Stimulated activated CD4-positive, alpha-beta T cell treated with anti-CD3 and anti-CD28 coated beads, Interleukin-1b, Interleukin-23, amount 100 ng/mL, for 24 hours (primary cell): Measurements from ENCODE around the gene MNAT1.
"Not testable (repeated sequence)": the region's sequence is repeated elsewhere in the genome, so short reads cannot be mapped to it uniquely, and the experiment has no call there.

Source experiments
- DNase-seq, 4 experiments: peaks; one replicate each; pipeline ENCODE4 v3.0.0-alpha.2; 2020; ENCODE audit warnings: low read depth in 4 of 4, low spot score in 1 of 4

MNAT1 gene

DNA sequence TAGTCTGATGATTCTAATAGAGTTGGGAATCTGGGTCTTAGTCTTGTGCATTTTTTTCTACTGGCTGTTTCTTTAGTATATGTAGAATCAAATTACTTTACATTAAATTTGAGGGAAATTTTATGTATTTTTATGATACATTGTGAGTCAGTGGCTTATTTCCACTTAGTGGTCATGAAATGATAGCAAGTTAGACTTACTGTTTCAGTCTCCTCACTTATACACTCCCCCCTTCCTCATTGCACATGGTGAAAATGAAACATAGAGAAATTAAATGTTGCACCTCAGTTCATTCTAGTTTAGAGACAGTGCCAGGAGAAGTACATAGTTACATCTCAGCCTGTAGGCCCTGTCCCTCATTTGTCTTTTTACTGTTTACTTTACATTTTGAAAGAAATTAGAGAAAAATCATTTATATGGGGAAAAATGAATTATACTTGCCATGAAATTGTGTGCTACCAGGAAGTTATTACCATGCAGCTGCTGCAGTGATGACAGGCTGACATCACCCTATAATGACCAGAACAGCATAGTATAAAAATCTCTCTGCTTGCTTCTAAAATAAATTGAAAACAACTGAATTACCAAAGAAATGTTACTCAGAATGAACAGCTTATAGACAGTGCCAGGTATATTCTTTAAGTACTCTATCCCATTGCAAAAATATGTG is 133.1 kb downstream of the MNAT1 start:
- DNase-seq: no peak

GRCh38 chr14:60878121-60878520 is 143.6 kb downstream of the MNAT1 start:
- no peak for DNase-seq

- DNase-seq: no peak
Measured at GRCh38 chr14:60878536-60878935, 144.0 kb downstream of the MNAT1 start.

GRCh38 chr14:60882219-60882618 is 147.7 kb downstream of the MNAT1 start:
- no peak for DNase-seq

GRCh38 chr14:60884134-60884533 is 149.6 kb downstream of the MNAT1 start:
- no peak for DNase-seq

DNA sequence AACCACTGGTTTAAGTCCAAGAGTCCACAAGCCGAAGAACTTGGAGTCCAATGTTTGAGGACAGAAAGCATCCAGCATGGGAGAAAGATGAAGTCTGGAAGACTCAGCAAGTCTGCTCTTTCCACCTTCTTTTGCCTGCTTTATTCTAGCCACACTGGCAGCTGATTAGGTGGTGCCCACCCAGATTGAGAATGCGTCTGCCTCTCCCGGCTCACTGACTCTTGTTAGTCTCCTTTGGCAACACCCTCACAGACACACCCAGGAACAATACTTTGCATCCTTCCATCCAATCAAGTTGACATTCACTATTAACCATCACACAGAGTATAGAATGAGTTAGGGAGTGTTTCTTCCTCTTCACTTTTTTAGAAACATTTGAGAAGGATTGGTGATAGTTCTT is 156.1 kb downstream of the MNAT1 start:
- DNase-seq: not testable (repeated sequence)

DNA sequence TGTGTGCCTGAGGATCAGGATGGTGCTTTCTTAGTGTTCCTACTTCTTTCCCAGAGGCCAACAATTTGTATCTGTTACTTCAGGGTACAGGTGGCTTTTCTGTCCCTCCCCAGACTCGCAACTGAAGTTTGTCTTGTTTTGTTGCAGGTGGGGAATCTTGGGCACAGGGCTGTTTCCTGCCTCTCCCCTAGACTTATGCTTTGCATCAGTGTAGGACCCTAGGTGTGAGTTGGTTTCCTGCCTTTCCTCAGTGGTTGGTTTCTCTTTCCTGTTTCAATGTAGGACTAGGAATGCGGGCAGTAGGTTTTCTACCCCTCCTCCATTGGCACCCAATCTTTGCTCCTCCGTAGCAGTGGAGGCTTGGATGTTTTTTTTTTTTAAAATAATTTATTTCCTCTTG is 159.3 kb downstream of the MNAT1 start:
- DNase-seq: no peak

DNA sequence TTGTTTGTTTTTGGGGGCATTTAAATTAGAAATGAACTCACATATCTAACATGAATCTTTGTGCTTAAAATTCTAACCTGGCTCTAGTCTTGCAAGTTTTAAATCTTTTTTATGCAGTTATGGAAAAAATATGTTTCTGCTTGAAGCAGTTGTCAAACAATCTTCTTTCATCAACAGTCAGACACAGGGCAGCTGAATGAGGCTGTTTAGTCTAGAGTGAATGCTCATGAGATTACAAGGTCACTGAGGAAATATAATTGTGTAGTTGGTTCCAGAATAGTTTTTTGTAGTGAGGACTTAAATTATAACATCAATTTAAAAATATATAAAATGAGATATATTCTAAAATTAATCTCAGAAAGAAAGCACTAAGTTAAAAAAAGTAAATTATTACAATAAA is 169.8 kb downstream of the MNAT1 start:
- no peak for DNase-seq

DNA sequence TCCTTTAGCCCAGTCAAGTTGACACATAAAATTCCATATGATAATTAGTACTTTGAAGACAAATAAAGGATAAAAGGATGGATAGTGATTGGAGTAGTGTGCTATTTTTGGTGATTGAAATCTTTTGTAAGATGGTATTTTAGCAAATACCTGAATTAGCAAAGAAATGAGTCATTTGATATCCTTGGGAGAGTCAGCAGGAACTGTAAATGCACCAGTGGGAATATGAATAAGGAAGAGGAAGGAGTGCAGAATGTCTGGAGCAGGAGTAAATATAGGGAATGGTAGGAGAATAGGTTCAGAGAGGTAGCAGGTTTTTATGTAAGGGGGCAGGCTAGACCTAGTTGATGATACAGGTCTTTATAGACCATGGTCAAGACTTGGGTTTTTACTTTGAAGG is 171.4 kb downstream of the MNAT1 start:
- no peak for DNase-seq

- DNase-seq: no peak
Measured at GRCh38 chr14:60915781-60916180, 181.2 kb downstream of the MNAT1 start.

DNA sequence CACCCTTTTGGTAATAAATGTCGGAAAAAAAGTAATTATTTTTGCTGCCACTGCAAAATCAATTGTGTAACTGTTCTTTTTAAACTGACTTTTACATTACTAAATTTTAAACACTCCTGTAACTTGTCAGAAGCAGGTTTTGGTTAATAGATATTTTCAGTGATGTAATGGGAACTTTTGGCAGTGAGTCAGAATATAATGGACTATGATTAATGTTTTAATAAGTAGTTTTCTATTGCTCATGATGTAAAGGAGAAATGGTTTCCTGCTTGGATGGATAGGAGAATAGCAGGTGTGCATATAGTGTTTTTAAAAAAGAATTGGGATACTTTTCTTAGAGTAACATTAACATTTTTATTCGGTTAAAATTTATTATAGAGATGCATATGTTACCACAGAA is 187.5 kb downstream of the MNAT1 start:
- no peak for DNase-seq

DNA sequence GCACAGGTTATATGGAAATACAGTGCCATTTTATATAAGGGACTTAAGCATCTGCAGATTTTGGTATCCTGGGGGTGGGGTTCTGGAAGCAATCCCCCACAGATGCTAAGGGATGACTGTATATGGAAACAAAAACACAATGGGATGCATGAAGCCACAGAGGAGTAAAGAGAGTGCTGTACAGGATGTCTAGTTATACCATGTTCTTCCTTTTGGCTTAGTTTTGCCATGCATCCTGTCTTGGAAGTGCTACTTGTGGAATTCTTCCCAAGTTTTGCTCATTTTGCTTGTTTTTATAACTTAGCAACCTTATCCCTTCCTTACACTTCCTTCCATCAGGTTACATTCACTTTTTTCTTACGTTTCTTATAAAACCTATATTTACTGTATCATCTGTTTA is 190.7 kb downstream of the MNAT1 start:
- DNase-seq: no peak

- no peak for DNase-seq
Measured at GRCh38 chr14:60926002-60926401, 191.4 kb downstream of the MNAT1 start.

- DNase-seq: no peak
Measured at GRCh38 chr14:60931218-60931617, 196.7 kb downstream of the MNAT1 start.

DNA sequence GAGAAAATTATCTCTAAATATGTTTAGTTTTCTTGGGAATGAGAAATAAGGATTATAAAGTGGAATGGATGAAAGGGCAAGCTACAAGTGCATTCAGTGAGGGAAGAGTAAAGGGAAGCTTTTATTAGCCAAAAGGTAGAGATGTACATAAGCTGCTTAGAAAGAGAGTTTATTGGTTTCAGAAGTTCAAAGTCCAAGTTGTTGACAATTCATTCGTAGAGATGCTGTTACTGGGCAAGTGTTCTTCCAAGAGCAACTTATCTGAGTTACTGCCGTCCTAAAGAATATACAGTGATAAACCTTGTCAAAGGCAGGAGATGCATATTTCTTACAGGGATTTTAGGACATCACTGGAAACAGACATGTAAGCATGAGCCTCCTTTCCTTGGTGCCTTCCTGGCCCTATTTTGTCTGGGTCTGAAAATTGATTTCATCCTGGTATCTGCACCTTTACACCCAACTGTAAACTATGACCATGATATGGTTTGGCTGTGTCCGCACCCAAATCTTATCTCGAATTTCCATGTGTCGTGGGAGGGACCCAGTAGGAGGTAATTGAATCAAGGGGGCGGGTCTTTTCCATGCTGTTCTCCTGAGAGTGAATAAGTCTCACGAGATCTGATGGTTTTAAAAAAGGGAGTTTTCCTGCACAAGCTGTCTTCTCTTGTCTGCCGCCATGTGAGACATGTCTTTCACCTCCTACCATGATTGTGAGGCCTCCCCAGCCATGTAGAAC is 199.5 kb downstream of the MNAT1 start:
- no peak for DNase-seq

- DNase-seq: no peak
Measured at GRCh38 chr14:60935319-60935718, 200.8 kb downstream of the MNAT1 start.

DNA sequence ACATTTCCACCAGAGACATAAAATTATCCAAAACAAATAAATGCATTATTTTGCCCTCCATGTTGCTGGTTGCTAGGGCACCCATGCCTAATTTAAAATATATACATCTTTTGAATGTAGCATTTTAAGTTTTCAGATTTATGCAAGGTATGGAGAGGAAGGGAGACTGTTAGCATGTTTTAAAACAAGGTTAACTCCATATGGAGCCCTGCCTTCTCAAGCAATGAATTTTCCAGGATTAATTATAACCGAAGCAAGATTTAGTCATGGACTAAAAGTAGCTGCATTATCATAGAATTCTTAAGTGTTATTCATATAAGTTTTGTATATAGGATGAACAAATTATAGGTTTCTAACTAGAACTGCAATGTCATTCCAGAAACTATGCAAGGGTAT is 209.1 kb downstream of the MNAT1 start:
- DNase-seq: no peak

DNA sequence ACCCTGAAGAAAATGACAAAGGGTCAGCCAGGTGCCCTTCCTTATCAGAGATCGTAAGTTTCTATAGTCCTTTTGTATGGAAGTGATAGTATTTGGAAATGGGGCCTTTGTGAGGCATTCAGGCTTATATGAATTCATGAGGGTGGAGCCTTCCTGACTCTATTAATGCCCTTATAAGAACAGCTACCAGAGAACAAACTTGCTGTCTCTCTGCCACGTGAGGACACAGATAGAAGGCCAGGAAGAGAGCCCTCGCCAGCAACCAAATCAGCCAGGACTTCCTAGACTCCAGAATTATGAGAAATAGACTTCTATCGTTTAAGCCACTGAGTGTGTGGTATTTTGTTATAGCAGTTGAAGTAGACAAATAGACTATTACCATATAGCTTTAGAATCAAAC is 209.6 kb downstream of the MNAT1 start:
- no peak for DNase-seq

DNA sequence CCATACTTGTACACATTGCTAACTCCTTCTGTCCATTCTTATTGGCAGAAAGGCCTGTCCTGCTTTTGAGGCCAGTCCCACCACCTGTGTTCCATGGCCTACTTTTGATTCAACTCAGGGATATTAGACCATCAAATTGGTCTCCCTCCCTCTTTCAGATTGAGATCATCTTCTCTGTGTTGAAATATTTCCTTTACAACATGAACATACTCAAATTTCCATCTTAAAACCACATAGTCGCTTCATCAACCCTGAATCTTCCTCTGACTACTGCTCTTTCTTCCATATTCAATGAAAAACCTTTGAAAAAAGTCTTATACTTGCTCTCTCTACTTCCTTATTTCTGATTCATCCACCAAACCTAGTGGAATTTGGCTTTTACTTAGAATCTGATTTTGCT is 211.4 kb downstream of the MNAT1 start:
- DNase-seq: no peak

DNA sequence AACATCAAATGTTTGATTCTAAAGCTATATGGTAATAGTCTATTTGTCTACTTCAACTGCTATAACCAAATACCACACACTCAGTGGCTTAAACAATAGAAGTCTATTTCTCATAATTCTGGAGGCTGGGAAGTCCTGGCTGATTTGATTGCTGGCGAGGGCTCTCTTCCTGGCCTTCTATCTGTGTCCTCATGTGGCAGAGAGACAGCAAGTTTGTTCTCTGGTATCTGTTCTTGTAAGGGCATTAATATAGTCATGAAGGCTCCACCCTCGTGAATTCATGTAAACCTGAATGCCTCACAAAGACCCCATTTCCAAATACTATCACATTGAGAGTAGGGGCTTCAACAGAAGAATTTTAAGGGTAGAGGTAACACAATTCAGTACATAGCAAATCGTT is 212.2 kb downstream of the MNAT1 start:
- DNase-seq: no peak

- no peak for DNase-seq
Measured at GRCh38 chr14:60951776-60952435, 217.3 kb downstream of the MNAT1 start.

DNA sequence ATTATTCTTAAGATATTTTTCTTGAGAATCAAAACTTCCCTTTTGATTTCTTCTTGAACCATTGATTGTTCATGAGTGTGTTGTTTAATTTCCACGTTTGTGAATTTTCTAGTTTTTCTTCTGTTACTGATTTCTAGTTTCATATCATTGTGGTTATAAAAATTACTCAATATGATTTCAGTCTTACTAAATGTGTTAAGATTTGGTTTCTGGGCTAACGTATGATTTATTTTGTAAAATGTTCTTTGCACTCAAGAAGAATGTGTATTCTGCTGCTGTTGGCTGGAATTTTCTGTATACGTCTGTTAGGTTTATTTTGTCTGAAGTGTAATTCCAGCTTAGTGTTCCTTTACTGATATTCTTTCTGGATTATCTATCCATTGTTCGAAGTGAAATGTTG is 221.6 kb downstream of the MNAT1 start:
- no peak for DNase-seq
